Loucy (cell line): ENCODE results near the gene CCL15.

ENCODE experiments used
- CTCF ChIP-seq: fragments of 200-600 bp; sonication (generic); conservative IDR thresholded peaks from 2 replicates; pipeline ENCODE4 v1.5.1; 2014; ENCODE audit warnings: mild to moderate bottlenecking, antibody characterized with exemption, low read length
- EZH2phosphoT487 ChIP-seq: fragments of 200-600 bp; IDR thresholded peaks from 2 replicates; pipeline ENCODE4 v1.6.1; 2018; ENCODE audit warnings: antibody characterized with exemption, mild to moderate bottlenecking, moderate library complexity, borderline replicate concordance

GRCh38 chr17:36036235-36036634 is 34.9 kb upstream of the CCL15 start:
- TF ChIP-seq CTCF (no peak), EZH2phosphoT487 (no peak)
